ENCODE measurements around the gene SRC. TPM values are rescaled to one million over a fixed set of nuclear protein-coding genes. Genes with fewer than 3 reads are reported as not detected.

SRC gene
- total RNA-seq, 1 donor from 2014 or later, result 128 TPM

DNA sequence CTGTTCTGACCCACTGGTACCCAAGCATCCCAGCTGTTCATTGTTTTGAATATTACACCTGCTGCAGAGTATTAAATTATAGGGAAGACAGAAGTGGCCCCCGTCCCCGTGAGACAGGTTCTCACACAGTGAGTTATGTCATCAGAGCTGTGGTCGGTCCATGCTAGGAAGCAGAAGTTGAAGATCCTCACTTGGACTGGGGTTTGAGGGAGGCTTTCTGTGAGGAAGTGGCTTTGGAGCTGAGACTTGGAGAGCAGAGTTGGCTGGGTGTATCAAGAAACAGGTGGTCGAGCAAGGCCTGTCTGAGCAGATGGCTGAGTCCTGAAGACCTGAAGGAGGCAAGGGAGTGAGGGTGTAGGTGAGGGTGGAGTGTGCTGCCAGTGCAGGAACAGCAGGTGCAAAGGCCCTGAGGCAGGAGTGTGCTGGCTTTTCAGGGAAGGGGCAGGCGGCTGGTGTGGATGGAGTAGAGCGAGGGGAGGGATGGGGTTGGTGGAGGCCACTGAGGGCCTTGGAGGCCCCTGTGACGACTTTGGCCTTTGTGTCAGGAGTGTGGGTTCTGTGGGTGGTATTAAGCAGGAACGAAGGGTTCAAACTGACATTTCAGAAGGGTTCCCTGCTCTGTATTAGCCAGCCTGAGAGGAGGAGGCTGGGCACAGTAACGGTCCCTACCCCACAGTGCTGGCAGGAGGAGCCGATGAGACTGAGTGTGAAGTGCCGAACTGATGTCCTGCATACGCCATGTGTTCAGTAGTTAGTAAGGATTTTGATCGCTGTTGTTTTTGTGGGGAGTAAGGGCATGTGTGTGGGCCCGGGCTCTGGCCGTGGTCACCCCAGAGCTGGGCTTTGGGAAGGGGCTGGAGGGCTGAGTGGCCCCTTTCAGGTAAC, 11.8 kb downstream of the SRC start:
- Mint-ChIP-seq H3K27ac (peak overlapping the region; percentile 65), H3K27me3 (no peaks in the 10 kb centered on the region), H3K4me3 (ENCODE audit: low read depth) (no peak overlapping the region), H3K4me1 (ENCODE audit: low read depth) (peaks cover 4% of the 10 kb centered on the region), H3K36me3 (ENCODE audit: insufficient read depth) (peaks cover 8% of the 10 kb centered on the region), H3K9me3 (ENCODE audit: low read depth) (no peaks in the 10 kb centered on the region)
- TF ChIP-seq, protein P1, sequence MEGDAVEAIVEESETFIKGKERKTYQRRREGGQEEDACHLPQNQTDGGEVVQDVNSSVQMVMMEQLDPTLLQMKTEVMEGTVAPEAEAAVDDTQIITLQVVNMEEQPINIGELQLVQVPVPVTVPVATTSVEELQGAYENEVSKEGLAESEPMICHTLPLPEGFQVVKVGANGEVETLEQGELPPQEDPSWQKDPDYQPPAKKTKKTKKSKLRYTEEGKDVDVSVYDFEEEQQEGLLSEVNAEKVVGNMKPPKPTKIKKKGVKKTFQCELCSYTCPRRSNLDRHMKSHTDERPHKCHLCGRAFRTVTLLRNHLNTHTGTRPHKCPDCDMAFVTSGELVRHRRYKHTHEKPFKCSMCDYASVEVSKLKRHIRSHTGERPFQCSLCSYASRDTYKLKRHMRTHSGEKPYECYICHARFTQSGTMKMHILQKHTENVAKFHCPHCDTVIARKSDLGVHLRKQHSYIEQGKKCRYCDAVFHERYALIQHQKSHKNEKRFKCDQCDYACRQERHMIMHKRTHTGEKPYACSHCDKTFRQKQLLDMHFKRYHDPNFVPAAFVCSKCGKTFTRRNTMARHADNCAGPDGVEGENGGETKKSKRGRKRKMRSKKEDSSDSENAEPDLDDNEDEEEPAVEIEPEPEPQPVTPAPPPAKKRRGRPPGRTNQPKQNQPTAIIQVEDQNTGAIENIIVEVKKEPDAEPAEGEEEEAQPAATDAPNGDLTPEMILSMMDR (IDR thresholded peaks at IDR 0.05; ENCODE audit: unreplicated experiment), result no peak
- no peak for DNase-seq (ENCODE audit: low spot score, unreplicated experiment)

DNA sequence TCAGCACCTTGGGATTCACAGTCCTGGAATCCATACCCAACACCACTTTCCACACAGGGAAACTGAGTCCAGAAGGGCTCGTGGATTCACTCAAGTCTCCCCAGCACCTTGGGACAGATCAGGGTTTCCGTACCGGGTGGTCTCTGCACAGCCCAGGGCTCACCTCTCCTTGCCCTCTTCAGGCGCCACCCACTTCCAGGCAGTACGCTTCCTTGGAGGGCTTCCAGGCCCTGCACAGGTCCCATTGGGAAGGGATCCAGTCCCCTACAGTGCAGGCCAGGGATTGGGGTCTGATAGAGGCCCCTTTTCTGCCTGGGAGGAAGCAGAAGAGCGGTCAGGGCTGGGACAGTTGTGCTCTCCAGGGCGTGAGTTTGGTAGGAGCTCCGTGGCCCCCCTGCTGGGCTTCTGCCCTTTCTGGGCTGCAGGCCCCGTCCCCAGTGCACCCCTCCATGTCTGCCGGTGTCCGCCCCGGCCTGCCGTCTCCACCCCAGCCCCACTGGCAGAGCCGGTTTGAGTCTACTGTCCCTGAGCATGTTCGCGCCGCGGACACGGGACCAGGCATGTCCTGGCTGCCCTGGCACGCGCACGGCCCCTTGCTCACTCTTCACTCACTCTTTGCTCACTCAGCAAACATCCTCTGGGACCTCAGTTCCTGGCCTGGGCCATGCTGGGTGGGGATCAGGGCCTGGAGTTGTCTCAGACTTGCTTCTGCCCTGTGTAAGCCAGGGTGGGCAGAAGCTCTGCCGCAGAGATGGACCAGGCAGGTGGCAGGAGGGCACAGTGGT, 12.6 kb downstream of the SRC start:
- peak overlapping the region; percentile 65 for H3K27ac Mint-ChIP-seq
- TF ChIP-seq, protein P1 (IDR thresholded peaks at IDR 0.05; ENCODE audit: unreplicated experiment), result no peak
- peaks cover 6% of the 10 kb centered on the region for H3K36me3 Mint-ChIP-seq (ENCODE audit: insufficient read depth)
- DNase-seq (ENCODE audit: low spot score, unreplicated experiment), result no peak
- no peak overlapping the region for H3K4me3 Mint-ChIP-seq (ENCODE audit: low read depth)
- no peaks in the 10 kb centered on the region for H3K9me3 Mint-ChIP-seq (ENCODE audit: low read depth)
- H3K4me1 Mint-ChIP-seq (ENCODE audit: low read depth), result peaks cover 4% of the 10 kb centered on the region
- H3K27me3 Mint-ChIP-seq, result no peaks in the 10 kb centered on the region

DNA sequence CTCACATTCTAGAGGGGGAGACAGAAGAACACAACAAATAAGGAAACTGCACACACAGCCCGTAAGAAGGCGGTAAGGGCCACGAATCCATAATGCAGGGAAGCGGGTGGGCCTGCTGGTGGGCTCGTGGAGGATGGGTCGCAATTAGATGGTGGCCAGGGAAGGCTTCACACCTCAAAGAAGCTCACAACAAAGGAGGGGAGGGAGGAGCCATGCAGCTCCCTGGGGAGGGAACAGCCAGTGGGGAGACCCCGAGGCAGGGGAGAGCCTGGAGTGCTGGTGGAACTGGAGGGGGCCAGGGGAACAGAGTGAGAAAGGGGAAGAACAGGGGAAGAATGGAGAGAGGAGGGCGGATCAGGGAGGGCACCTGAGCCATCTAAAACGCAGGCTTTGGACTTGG, 13.4 kb downstream of the SRC start:
- H3K9me3 Mint-ChIP-seq (ENCODE audit: low read depth), result no peaks in the 10 kb centered on the region
- no peak overlapping the region for H3K4me3 Mint-ChIP-seq (ENCODE audit: low read depth)
- TF ChIP-seq, protein P1 (IDR thresholded peaks at IDR 0.05; ENCODE audit: unreplicated experiment), result no peak
- H3K27ac Mint-ChIP-seq, result peak overlapping the region; percentile 91
- peaks cover 4% of the 10 kb centered on the region for H3K4me1 Mint-ChIP-seq (ENCODE audit: low read depth)
- peaks cover 6% of the 10 kb centered on the region for H3K36me3 Mint-ChIP-seq (ENCODE audit: insufficient read depth)
- no peak for DNase-seq (ENCODE audit: low spot score, unreplicated experiment)
- no peaks in the 10 kb centered on the region for H3K27me3 Mint-ChIP-seq

DNA sequence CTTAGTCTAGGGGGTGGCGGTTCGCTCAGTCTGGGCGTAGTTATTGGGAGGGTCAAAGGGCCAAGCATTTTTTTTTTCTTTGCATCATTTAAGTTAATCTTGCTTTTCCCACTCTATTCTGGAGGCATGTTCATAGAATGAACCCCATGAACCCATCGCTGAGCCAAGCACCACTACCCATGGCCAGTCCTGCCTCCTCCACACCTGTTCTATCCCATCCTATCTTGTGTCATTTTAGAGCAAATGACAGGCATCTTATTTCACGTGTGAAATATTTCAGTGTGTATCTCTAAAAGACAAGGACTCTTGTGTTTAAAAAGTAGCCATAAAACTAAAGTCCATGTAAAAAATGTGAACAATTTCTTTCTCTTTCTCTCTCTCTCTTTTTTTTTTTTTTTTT, 13.9 kb downstream of the SRC start:
- TF ChIP-seq, protein P1 (IDR thresholded peaks at IDR 0.05; ENCODE audit: unreplicated experiment), result no peak
- H3K9me3 Mint-ChIP-seq (ENCODE audit: low read depth), result no peaks in the 10 kb centered on the region
- no peak overlapping the region for H3K4me3 Mint-ChIP-seq (ENCODE audit: low read depth)
- H3K36me3 Mint-ChIP-seq (ENCODE audit: insufficient read depth), result peaks cover 9% of the 10 kb centered on the region
- H3K27ac Mint-ChIP-seq, result peak overlapping the region; percentile 91
- no peak for DNase-seq (ENCODE audit: low spot score, unreplicated experiment)
- H3K4me1 Mint-ChIP-seq (ENCODE audit: low read depth), result peaks cover 4% of the 10 kb centered on the region
- no peaks in the 10 kb centered on the region for H3K27me3 Mint-ChIP-seq

DNA sequence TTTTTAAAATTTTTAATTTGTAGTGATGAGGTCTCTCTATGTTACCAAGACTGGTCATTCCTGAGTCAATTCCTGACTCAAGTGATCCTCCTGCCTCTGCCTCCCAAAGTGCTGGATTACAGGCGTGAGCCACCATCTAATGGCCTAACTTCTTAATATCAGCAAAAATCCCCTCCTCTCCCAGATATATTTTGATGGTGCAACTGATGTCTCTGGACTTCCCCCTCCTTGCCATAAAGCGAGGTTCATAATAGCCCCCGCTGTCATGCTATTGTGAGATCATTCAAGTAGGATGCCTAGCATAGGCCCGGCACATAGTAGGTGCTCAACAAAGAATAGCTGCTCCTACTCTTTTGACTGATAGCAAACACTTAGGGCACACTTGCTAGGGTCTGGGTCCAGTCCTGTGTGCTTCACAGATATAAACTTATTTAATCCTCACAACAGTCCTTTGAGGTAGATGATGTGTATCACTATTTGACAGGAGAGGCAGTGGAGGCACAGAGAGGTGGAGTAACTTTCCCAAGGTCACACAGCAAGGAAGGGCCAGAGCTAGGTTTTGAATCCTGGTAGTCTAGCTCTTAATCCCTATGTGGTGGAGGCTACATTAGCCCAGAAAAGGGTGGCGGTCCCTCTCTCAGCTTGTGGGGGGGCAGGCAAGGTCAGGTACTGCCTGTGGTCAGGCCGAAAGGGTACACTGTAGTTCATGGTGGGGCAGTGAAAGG, 14.6 kb downstream of the SRC start:
- H3K27ac Mint-ChIP-seq, result peak overlapping the region; percentile 62
- TF ChIP-seq, protein P1 (IDR thresholded peaks at IDR 0.05; ENCODE audit: unreplicated experiment), result no peak
- no peak for DNase-seq (ENCODE audit: low spot score, unreplicated experiment)
- peaks cover 15% of the 10 kb centered on the region for H3K36me3 Mint-ChIP-seq (ENCODE audit: insufficient read depth)
- no peaks in the 10 kb centered on the region for H3K27me3 Mint-ChIP-seq
- peaks cover under 1% of the 10 kb centered on the region for H3K9me3 Mint-ChIP-seq (ENCODE audit: low read depth)
- H3K4me3 Mint-ChIP-seq (ENCODE audit: low read depth), result no peak overlapping the region
- peaks cover 4% of the 10 kb centered on the region for H3K4me1 Mint-ChIP-seq (ENCODE audit: low read depth)
